DOHH2 (cell line): Measurements from ENCODE around the gene SDHD.

Experiments
- H3F3A ChIP-seq: fragments of 200-600 bp; sonication (generic), shearing (Covaris generic); 2 replicates; pipeline ENCODE4 v1.6.0; 2016; ENCODE audit warnings: antibody characterized with exemption, mild to moderate bottlenecking; ENCODE audit not compliant: control insufficient read depth, insufficient read depth
- H3K27ac ChIP-seq: fragments of 200-600 bp; sonication (generic); 2 replicates; pipeline ENCODE4 v1.5.1; 2014; ENCODE audit warnings: low read depth, mild to moderate bottlenecking, low read length, moderate library complexity
- H3K27me3 ChIP-seq: fragments of 200-600 bp; sonication (generic); 2 replicates; pipeline ENCODE4 v1.6.1; 2014; ENCODE audit warnings: mild to moderate bottlenecking, low read length, mixed read lengths; ENCODE audit not compliant: control insufficient read depth
- H3K36me3 ChIP-seq: fragments of 200-600 bp; sonication (generic); 2 replicates; pipeline ENCODE4 v1.6.1; 2014; ENCODE audit warnings: mild to moderate bottlenecking, low read length, moderate library complexity, mixed read lengths; ENCODE audit not compliant: control insufficient read depth
- H3K4me1 ChIP-seq: fragments of 200-600 bp; sonication (generic); 2 replicates; pipeline ENCODE4 v1.6.1; 2014; ENCODE audit warnings: mild to moderate bottlenecking, low read length, mixed read lengths; ENCODE audit not compliant: control insufficient read depth
- H3K4me2 ChIP-seq: fragments of 200-600 bp; sonication (generic); 2 replicates; pipeline ENCODE4 v1.6.0; 2014; ENCODE audit warnings: mild to moderate bottlenecking, low read length, moderate library complexity
- H3K4me3 ChIP-seq: fragments of 200-600 bp; sonication (generic); 2 replicates; pipeline ENCODE4 v1.5.1; 2014; ENCODE audit warnings: mild to moderate bottlenecking, low read length, mixed read lengths
- H3K79me2 ChIP-seq: fragments of 200-600 bp; sonication (generic); 2 replicates; pipeline ENCODE4 v1.6.1; 2014; ENCODE audit warnings: mild to moderate bottlenecking, low read length, mixed read lengths; ENCODE audit not compliant: control insufficient read depth
- H3K9me2 ChIP-seq: fragments of 200-600 bp; sonication (generic); replicated peaks from 2 replicates; pipeline ENCODE4 v1.6.1; 2014; ENCODE audit warnings: mild to moderate bottlenecking, low read length, mixed read lengths; ENCODE audit not compliant: control insufficient read depth
- H3K9me3 ChIP-seq: fragments of 200-600 bp; sonication (generic); 2 replicates; pipeline ENCODE4 v1.6.1; 2014; ENCODE audit warnings: antibody characterized with exemption, low read length, mixed read lengths; ENCODE audit not compliant: control insufficient read depth, insufficient read depth
- H4K20me1 ChIP-seq: fragments of 200-600 bp; sonication (generic); 2 replicates; pipeline ENCODE4 v1.6.0; 2014; ENCODE audit warnings: low read depth, mild to moderate bottlenecking, antibody characterized with exemption, low read length, moderate library complexity; ENCODE audit not compliant: control insufficient read depth, insufficient read depth
- EZH2phosphoT487 ChIP-seq: fragments of 200-600 bp; sonication (generic); IDR thresholded peaks from 2 replicates; pipeline ENCODE4 v1.6.1; 2017; ENCODE audit warnings: borderline replicate concordance, mild to moderate bottlenecking, antibody characterized with exemption, low read length, moderate library complexity, mixed read lengths
- TF ChIP-seq, protein P1 (sequence below): fragments of 200-600 bp; sonication (generic); IDR thresholded peaks from one replicate; pipeline ENCODE4 v1.5.1; 2014; ENCODE audit warnings: antibody characterized with exemption, mild to moderate bottlenecking, low read depth, low read length; ENCODE audit not compliant: poor library complexity, severe bottlenecking

Gene SDHD

GRCh38 chr11:112114460-112114859 lies 27.8 kb downstream of the SDHD start:
- Histone ChIP-seq H3K4me3 (no peak overlapping the region), H3K4me2 (no peak overlapping the region)

DNA sequence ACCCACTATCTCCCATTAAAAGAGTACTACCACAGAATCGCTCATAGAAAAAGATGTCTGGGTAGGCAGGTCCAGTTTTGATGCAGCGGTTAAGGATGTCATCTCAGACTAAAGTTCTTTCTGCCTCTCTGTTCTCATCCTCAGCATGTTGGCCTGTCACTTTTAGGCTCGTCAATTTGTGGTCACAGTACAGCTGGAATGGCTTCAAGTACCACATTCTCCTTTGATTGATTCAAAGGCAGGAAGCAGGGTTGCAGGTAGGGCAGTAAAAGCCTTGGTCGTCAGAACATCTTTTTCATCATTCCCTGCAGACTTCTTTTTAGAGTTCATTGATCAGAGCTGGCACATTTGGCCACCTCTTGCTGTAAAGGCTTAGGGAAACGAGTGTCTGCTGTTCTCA lies 28.7 kb downstream of the SDHD start:
- Histone ChIP-seq H3K4me2 (no peak overlapping the region), H3F3A (no peaks in the 10 kb centered on the region), H3K4me3 (no peak overlapping the region), H3K36me3 (no peaks in the 10 kb centered on the region), H3K27ac (no peak overlapping the region), H3K4me1 (peaks cover 4% of the 10 kb centered on the region; the same call in 1 of the 2 replicates), H3K9me3 (no peaks in the 10 kb centered on the region), H3K79me2 (no peaks in the 10 kb centered on the region), H3K9me2 (no peaks in the 10 kb centered on the region), H4K20me1 (no peaks in the 10 kb centered on the region), H3K27me3 (no peaks in the 10 kb centered on the region)
- TF ChIP-seq EZH2phosphoT487 = no peak

More at GRCh38 chr11:112114460-112114859, 27.8 kb downstream of the SDHD start:
- TF ChIP-seq EZH2phosphoT487 = no peak
- TF ChIP-seq, protein P1, sequence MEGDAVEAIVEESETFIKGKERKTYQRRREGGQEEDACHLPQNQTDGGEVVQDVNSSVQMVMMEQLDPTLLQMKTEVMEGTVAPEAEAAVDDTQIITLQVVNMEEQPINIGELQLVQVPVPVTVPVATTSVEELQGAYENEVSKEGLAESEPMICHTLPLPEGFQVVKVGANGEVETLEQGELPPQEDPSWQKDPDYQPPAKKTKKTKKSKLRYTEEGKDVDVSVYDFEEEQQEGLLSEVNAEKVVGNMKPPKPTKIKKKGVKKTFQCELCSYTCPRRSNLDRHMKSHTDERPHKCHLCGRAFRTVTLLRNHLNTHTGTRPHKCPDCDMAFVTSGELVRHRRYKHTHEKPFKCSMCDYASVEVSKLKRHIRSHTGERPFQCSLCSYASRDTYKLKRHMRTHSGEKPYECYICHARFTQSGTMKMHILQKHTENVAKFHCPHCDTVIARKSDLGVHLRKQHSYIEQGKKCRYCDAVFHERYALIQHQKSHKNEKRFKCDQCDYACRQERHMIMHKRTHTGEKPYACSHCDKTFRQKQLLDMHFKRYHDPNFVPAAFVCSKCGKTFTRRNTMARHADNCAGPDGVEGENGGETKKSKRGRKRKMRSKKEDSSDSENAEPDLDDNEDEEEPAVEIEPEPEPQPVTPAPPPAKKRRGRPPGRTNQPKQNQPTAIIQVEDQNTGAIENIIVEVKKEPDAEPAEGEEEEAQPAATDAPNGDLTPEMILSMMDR = no peak
- Histone ChIP-seq H3K79me2 (no peaks in the 10 kb centered on the region), H3K9me2 (no peaks in the 10 kb centered on the region), H3K9me3 (no peaks in the 10 kb centered on the region), H3K36me3 (no peaks in the 10 kb centered on the region), H3F3A (no peaks in the 10 kb centered on the region), H3K27me3 (no peaks in the 10 kb centered on the region), H3K4me1 (peaks cover 4% of the 10 kb centered on the region; the same call in 1 of the 2 replicates), H3K27ac (no peak overlapping the region), H4K20me1 (no peaks in the 10 kb centered on the region)

DNA sequence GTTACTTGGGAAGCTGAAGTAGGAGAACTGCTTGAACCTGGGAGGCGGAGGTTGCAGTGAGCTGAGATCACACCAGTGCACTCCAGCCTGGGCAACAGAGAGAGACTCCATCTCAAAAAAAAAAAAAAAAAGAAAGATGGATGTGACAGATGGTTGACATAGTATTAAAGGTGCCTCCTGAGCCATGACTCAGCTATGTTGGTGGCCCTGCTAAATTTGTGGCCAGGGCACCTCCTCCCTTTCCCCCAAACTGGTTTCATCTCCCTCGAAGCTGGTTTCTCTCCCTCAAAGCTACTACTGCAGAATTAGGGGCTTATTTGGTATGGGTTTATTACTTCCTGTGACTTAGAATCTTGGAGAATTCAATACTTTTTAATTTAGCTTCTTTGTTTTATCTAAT lies 31.5 kb downstream of the SDHD start:
- Histone ChIP-seq H3K4me1 (peaks cover 4% of the 10 kb centered on the region; the same call in 1 of the 2 replicates), H3K27ac (no peak overlapping the region), H3K4me2 (no peak overlapping the region), H4K20me1 (no peaks in the 10 kb centered on the region), H3K79me2 (no peaks in the 10 kb centered on the region), H3K9me2 (no peaks in the 10 kb centered on the region), H3K27me3 (no peaks in the 10 kb centered on the region), H3K4me3 (no peak overlapping the region), H3K9me3 (no peaks in the 10 kb centered on the region), H3K36me3 (no peaks in the 10 kb centered on the region), H3F3A (no peaks in the 10 kb centered on the region)
- TF ChIP-seq, protein P1 = no peak
- no peak for TF ChIP-seq EZH2phosphoT487

GRCh38 chr11:112121981-112122615 lies 35.4 kb downstream of the SDHD start:
- Histone ChIP-seq H3K9me2 (no peaks in the 10 kb centered on the region), H3K4me1 (no peaks in the 10 kb centered on the region), H4K20me1 (no peaks in the 10 kb centered on the region), H3K27me3 (no peaks in the 10 kb centered on the region), H3F3A (no peaks in the 10 kb centered on the region), H3K36me3 (no peaks in the 10 kb centered on the region), H3K9me3 (no peaks in the 10 kb centered on the region), H3K4me2 (no peak overlapping the region), H3K27ac (no peak overlapping the region), H3K4me3 (no peak overlapping the region), H3K79me2 (no peaks in the 10 kb centered on the region)
- no peak for TF ChIP-seq EZH2phosphoT487
- TF ChIP-seq, protein P1 = no peak
